Muscle layer of colon (tissue), 2 donors: ENCODE measurements around the gene TET1.
"Not testable (repeated sequence)": the region's sequence is repeated elsewhere in the genome, so short reads cannot be mapped to it uniquely, and the experiment has no call there.

Experiments
- H3K27ac ChIP-seq: one replicate; pipeline ENCODE4 v1.7.0; 2013; ENCODE audit warnings: low read depth, mild to moderate bottlenecking, low read length, moderate library complexity
- H3K27me3 ChIP-seq, 2 donors: one replicate each; pipeline ENCODE4 v1.7.0; 2013; ENCODE audit warnings: low read length in 2 of 2, mild to moderate bottlenecking in 2 of 2; ENCODE audit not compliant: insufficient read depth in 2 of 2, control insufficient read depth in 1 of 2
- H3K36me3 ChIP-seq: one replicate; pipeline ENCODE4 v1.7.0; 2013; ENCODE audit warnings: mild to moderate bottlenecking, low read length; ENCODE audit not compliant: insufficient read depth
- H3K4me1 ChIP-seq: one replicate; pipeline ENCODE4 v1.7.0; 2013; ENCODE audit warnings: mild to moderate bottlenecking, low read length; ENCODE audit not compliant: insufficient read depth
- H3K4me3 ChIP-seq, 2 donors: one replicate each; pipeline ENCODE4 v1.7.0; 2013; ENCODE audit warnings: low read length in 2 of 2, low read depth in 1 of 2, mild to moderate bottlenecking in 1 of 2, moderate library complexity in 1 of 2
- H3K9ac ChIP-seq: one replicate; pipeline ENCODE4 v1.7.0; 2013; ENCODE audit warnings: low read length
- H3K9me3 ChIP-seq: one replicate; pipeline ENCODE4 v1.7.0; 2013; ENCODE audit warnings: mild to moderate bottlenecking, low read length
- donor health status: abdominal sarcoma.
- donor health status: Adenocarcinoma of cecum.

The TET1 gene

DNA sequence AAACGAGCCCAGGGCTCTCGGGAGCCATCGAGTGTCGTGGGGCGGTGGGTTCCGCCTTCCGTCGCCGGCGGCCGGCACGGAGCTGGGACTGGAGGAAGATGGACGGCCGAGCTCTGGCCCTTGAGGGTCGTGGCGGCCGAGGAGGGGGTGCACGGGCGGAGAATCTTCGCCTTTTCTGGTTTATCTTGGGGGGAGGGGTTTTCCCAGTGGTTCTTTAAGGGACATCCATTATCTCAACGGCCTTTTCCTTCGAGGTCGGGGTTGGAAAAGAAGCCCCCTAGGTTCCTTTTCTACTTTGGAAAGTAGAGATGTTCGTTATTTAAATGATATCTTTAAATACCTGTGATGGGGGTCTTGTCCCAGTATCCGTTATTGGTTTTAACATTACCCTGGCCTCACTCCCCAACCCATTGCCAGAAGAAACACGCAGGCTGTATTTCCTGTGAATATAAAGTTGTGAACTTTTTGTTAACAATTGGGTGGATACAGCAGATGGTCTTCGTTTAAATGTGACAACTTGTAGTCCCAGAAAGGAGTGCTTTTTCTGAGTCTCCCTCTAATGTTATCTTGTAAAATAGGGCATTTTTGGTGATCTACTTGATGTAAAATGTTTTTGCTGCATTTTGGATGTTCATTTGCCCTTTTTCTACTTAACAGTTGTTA lies 161.7 kb downstream of the TET1 start:
- peak overlapping the region; percentile 63 to 92 for H3K4me3 ChIP-seq
- peaks cover 10% of the 10 kb centered on the region for H3K4me1 ChIP-seq
- no peaks in the 10 kb centered on the region for H3K27me3 ChIP-seq
- no peaks in the 10 kb centered on the region for H3K9me3 ChIP-seq
- H3K36me3 ChIP-seq, result peaks cover 6% of the 10 kb centered on the region
- H3K9ac ChIP-seq, result peak overlapping the region; percentile 8
- H3K27ac ChIP-seq, result peak overlapping the region; percentile 66

DNA sequence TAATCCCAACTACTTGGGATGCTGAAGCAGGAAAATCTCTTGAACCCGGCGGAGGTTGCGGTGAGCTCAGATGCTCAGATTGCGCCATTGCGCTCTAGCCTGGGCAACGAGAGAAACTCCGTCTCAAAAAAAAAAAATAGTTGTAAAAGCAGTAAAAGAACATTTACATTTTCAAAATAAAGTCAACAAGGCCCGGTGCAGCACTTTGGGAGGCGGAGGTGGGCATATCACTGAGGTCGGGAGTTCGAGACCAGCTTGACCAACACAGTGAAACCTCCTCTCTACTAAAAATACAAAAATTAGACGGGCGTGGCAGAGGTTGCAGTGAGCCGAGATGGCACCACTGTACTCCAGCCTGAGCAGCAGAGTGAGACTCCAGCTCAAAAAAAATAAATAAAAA lies 164.9 kb downstream of the TET1 start:
- Histone ChIP-seq H3K27me3 (no peaks in the 10 kb centered on the region), H3K4me1 (peaks cover 10% of the 10 kb centered on the region), H3K9me3 (no peaks in the 10 kb centered on the region), H3K9ac (no peak overlapping the region), H3K4me3 (no peak overlapping the region), H3K36me3 (peaks cover 16% of the 10 kb centered on the region), H3K27ac (no peak overlapping the region)

DNA sequence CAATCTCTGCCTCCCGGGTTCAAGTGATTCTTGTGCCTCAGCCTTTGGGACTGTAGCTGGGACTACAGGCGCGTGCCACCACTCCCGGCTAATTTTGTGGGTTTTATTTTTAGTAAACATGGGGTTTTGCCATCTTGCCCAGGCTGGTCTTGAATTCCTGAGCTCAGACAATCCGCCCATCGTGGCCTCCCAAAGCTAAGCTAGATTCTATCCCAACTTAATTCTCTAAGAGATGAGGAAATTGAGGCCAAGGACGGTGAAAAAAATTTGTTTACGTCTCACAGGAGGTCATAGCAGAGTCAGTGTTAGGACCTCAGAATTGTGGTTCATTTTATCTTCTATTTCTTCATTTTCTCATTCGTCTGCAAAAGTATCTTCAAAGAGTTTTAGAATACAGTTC lies 167.0 kb downstream of the TET1 start:
- Histone ChIP-seq H3K4me3 (no peak overlapping the region), H3K36me3 (peaks cover 22% of the 10 kb centered on the region), H3K9ac (no peak overlapping the region), H3K27me3 (no peaks in the 10 kb centered on the region), H3K9me3 (no peaks in the 10 kb centered on the region), H3K27ac (no peak overlapping the region), H3K4me1 (peaks cover 7% of the 10 kb centered on the region)

DNA sequence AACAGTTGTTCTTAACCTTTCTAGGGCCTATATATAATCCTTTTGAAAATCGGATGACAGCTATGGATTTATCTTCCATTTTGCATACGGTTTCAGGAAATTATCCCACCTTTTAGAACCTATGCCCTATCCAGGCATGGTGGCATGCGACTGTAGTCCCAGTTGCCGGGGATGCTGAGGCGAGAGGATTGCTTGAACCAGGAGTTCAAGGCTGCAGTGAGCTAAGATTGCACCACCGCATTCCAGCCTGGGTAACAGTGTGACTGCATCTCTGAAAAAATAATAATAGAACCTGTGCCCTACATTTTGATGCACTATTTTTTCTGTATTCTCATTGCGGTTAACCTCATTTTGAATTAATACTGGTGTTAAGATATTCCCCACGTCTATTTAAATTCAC lies 172.5 kb downstream of the TET1 start:
- H3K9me3 ChIP-seq, result no peaks in the 10 kb centered on the region
- H3K9ac ChIP-seq, result no peak overlapping the region
- no peaks in the 10 kb centered on the region for H3K27me3 ChIP-seq
- H3K36me3 ChIP-seq, result peaks cover 25% of the 10 kb centered on the region
- H3K27ac ChIP-seq, result no peak overlapping the region
- H3K4me1 ChIP-seq, result no peaks in the 10 kb centered on the region
- H3K4me3 ChIP-seq, result no peak overlapping the region

DNA sequence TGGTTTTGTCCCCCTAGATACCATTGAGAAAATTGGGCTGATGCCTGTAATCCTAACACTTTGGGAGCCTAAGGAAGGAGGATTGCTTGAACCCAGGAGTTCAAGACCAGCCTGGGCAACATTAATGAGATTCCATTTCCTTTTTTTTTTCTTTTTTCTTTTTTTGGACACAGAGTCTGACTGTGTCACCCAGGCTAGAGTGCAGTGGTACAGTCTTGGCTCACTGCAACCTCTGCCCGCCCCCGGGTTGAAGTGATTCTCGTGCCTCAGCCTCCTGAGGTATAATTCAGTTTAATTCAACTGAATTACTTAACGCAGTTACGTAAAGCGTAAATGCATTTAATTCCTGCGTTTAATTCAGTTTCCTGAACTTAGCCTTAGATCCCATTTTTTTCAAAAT lies 174.2 kb downstream of the TET1 start:
- no peaks in the 10 kb centered on the region for H3K9me3 ChIP-seq
- H3K4me3 ChIP-seq, result no peak overlapping the region
- H3K27me3 ChIP-seq, result no peaks in the 10 kb centered on the region
- H3K36me3 ChIP-seq, result peaks cover 33% of the 10 kb centered on the region
- H3K27ac ChIP-seq, result no peak overlapping the region
- no peak overlapping the region for H3K9ac ChIP-seq
- no peaks in the 10 kb centered on the region for H3K4me1 ChIP-seq

DNA sequence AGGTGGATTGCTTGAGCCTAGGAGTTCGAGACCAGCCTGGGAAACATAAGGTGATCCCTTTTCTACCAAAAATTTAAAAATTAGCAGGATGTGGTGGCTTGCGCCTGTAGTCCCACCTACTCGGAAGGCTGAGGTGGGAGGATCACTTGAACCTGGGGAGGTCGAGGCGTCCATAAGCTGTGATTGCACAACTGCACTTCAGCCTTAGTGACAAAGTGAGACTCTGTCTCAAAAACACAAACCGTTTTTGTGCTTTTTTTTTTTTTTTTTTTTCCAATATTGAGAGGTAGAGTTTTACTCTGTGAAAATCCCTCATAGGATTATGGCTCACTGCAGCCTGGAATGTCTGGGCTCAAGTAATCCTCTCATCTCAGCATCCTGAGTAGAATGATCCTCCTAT lies 175.0 kb downstream of the TET1 start:
- H3K9me3 ChIP-seq, result no peaks in the 10 kb centered on the region
- peaks cover 38% of the 10 kb centered on the region for H3K36me3 ChIP-seq
- H3K4me3 ChIP-seq, result no peak overlapping the region
- H3K27me3 ChIP-seq, result no peaks in the 10 kb centered on the region
- no peaks in the 10 kb centered on the region for H3K4me1 ChIP-seq
- no peak overlapping the region for H3K27ac ChIP-seq
- no peak overlapping the region for H3K9ac ChIP-seq

DNA sequence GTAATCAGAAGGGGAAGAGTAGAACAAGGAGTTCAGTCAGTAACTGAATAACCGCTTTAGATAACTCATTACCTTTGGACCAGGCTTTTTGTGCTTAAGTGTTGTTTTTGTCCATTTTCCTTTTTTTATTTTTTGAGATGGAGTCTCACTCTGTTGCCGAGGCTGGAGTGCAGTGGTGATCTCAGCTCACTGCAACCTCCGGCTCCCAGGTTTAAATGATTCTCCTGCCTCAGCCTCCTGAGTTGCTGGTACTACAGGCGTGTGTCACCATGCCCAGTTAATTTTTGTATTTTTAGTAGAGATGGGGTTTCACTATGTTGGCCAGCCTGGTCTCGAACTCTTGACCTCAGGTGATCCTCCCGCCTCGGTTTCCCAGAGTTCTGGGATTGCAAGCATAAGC lies 175.6 kb downstream of the TET1 start:
- not testable (repeated sequence) for H3K4me1 ChIP-seq
- peaks cover 36% of the 10 kb centered on the region for H3K36me3 ChIP-seq

DNA sequence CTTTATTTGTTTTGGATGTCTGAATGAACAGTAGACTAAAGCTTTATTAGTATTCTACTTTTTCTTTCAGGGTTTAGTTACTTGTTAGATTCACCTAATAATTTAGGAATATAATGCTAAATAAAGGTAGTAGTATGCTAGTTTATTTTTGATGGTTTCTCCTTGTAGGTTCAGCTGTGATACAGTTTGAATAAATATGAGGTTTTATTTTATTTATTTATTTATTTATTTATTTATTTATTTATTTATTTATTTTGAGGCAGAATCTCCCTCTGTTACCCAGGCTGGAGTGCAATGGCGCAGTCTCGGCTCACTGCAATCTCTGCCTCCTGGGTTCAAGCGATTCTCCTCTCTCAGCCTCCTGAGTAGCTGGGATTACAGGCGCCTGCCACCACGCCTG lies 180.5 kb downstream of the TET1 start:
- H3K27ac ChIP-seq, H3K4me3 ChIP-seq, H3K9ac ChIP-seq, H3K27me3 ChIP-seq, H3K4me1 ChIP-seq, H3K9me3 ChIP-seq: not testable (repeated sequence)
- peaks cover 58% of the 10 kb centered on the region for H3K36me3 ChIP-seq

More for the DNA sequence above, 175.6 kb downstream of the TET1 start:
- not testable (repeated sequence) for H3K9ac ChIP-seq, H3K27ac ChIP-seq, H3K27me3 ChIP-seq, H3K4me3 ChIP-seq, H3K9me3 ChIP-seq

DNA sequence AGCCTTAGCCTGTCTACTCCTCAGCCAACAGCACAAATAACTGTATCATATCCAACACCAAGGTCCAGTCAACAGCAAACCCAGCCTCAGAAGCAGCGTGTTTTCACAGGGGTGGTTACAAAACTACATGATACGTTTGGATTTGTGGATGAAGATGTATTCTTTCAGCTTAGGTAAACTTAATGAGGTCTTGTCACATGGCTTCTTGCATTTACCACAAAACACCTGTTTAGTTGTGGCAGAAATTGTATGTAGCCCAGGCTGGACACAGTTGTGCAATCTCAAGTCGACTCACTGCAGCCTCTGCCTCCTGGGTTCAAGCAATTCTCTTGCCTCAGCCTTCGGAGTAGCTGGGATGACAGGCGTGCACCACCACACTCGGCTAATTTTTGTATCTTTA lies 182.3 kb downstream of the TET1 start:
- Histone ChIP-seq H3K36me3 (peaks cover 54% of the 10 kb centered on the region), H3K4me3 (no peak overlapping the region), H3K4me1 (no peaks in the 10 kb centered on the region), H3K9me3 (no peaks in the 10 kb centered on the region), H3K27ac (no peak overlapping the region), H3K9ac (no peak overlapping the region), H3K27me3 (no peaks in the 10 kb centered on the region)
